CD4-positive, alpha-beta T cell treated with Interleukin-10 for 1 hour (primary cell): ENCODE data around the gene ITPR2.
"Not testable (repeated sequence)": the region's sequence is repeated elsewhere in the genome, so short reads cannot be mapped to it uniquely, and the experiment has no call there.

ENCODE experiments used
- DNase-seq: peaks from one replicate; pipeline ENCODE4 v3.0.0-alpha.2; 2020

ITPR2 gene

DNA sequence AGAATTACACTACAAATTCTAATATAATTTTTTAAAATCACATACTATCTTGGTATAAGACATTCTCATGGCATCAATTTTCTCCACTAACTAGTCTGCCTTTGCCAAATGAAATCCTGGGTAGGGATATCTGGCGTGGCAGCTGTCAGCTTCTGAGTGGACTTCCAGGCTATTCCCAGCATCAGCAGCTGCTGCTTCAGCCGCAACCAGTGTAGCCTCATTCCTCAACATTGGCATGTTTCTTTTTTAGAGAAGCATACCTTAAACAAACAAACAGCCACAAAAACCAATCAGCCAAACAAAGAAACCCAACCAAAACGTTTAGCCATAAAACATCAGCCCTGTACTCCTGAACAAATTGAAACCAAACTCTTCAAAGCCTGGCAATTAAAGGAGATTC lies 401.8 kb downstream of the ITPR2 start:
- DNase-seq = no peak

DNA sequence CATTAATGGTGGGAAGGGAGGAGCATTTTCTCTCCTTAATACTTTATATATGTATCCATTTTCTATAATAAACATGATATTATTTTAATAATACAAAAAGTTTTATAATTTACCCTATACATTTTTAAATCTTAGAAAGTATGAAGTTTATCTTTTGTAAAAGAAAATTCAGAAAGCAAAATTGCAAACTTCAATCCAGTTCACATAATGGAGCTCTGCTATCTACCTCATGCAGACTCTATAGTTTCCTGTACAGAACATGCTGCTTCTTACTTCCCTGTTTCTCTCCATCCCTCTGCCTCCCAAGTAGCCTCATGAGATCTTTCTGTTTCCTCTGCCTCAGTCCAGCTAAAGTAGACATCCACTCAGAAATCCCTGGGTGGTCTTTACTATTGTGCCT lies 402.4 kb downstream of the ITPR2 start:
- DNase-seq = not testable (repeated sequence)

- no peak for DNase-seq
Measured at GRCh38 chr12:26429070-26429691, 403.8 kb downstream of the ITPR2 start.

- no peak for DNase-seq
Measured at GRCh38 chr12:26428420-26428819, 404.6 kb downstream of the ITPR2 start.

DNA sequence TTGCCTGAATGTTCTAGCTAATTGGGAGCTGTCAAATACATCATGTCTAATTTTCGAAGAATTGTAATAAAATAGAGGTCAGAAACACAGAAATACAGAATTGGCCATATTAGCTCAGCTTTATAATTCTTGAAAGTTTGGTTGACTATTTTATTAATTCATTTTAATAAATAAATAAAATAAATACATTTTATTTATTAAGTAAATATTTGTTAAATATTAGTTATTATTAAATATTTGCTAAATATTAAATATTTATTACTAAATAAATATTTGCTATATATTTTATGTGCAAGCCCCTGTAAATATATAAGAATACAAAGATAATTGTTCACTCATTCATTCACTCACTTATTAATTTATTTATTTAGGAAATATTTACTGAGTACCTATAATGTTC lies 406.3 kb downstream of the ITPR2 start:
- DNase-seq = no peak

DNA sequence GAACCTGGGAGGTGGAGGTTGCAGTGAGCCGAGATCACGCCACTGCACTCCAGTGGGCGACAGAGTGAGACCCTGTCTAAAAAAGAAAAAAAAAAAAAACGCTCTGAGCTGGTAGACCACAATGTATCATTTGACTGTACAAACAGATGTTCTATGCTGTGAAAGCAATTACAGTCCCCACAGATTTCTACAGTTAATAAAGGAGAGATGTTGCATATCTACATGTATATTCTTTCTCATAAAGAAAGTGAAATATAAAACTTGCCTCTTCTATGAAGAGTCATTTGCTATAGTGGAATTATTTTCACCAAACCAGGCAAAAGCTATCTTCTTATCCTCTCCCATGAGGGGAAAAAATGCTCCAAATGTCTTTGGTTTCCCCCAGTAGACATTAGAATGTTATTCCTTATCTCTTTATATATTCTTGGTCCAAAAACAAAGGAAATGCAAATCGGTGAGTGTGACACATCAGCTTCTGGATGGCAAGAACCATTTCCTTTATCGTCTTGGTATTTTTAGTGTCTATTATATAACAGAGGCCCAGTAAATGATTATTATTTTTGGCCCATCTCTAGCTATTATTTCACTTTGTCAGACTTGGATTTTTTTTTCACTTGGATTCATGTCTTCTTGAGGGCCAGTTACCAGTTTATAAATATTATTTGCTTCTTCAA lies 407.3 kb downstream of the ITPR2 start:
- DNase-seq = no peak

- no peak for DNase-seq
Measured at GRCh38 chr12:26422839-26423398, 410.1 kb downstream of the ITPR2 start.

DNA sequence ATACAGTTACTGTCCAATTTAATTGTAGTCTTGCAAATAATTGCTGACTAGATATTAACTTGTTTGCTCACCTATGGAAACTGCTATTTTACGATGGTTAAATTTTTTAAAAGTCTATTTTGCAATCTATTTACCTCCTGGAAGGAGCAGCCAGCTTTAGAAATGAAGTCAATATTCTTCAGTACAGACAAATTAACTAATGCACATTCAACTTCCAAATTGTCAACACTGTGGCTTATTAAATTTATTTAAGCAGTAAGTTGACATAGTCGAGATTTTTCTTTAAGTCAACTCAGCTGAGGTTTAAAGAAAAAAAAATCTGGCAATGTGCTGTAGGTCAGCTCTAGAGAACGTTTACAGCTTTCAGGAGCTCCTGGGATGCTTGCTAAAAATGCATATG lies 416.4 kb downstream of the ITPR2 start:
- DNase-seq = no peak

- no peak for DNase-seq
Measured at GRCh38 chr12:26410689-26411088, 422.3 kb downstream of the ITPR2 start.

GRCh38 chr12:26406813-26407212 lies 426.2 kb downstream of the ITPR2 start:
- no peak for DNase-seq

DNA sequence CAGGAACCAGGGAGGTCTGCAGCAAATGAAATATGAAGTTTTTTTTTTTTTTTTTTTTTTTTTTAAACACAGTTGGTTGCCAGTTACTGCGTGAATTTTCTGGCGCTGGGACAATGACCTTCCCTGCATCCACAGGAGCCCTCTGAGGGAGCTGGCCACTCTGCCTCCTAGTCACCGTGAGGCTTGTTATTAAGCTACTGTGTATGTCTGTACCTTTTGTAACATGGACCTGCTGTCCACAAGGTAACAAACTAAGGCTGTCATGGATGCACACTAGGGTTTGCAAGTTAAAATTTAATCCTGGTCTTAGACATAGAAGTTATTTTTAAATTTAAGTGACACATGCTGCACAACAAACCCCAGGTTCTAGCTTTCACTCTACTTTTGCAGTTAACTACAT lies 426.6 kb downstream of the ITPR2 start:
- no peak for DNase-seq

DNA sequence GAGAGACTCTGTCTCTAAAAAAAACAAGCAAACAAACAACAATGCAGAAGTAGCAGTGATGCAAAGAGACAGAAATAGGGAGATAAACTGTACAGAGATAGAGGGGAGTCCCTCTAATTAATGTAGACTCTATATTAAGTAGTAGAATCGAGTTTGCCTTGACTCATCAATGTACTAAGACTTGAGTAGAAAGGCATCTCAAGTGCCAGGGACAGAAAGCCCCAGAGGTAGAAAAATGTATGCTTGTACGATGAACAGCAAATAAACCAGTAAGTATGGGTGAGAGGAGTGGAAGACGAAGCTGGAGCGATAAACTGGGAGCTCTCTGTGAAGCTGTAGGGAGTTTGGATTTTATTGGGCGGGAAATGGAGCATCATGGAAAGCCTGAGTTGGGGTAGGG lies 429.4 kb downstream of the ITPR2 start:
- no peak for DNase-seq

DNA sequence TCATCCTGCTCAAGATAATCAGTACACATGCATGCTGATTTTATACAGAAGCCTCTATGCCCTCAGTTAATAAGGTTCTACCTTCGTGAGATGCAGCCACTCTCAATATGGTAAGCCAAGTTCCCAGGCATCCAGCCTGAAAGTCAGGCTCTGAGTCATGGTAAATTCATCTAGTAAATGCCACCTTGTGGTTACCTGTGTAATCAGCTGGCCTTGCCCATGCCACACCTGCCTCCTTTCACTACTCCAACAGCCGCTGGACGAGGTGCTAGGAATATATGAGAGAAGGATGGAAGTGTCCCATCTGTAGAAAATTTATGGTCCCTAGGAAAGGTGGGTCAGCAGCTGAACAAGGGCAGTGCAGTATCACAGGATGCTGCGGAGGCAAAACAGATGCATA lies 430.3 kb downstream of the ITPR2 start:
- no peak for DNase-seq

DNA sequence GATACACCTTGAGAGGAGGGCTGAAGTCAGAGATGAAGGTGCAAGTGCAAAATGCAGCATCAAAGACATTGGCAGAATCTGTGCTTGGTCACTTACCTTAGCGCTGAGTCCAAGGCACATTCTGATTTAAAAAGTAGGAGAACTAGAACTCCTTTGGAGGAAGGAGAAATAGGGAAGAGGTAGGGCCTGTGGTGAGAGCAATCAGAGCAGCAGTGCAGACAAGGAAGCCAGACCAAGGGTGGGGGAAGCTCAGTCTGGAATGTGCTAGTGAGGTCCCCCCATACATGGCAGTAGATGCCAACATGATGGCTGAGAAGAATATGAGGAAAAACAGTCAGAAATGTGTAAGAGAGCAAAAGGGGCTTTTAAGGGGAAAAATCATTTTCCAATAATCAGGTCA lies 431.1 kb downstream of the ITPR2 start:
- no peak for DNase-seq

DNA sequence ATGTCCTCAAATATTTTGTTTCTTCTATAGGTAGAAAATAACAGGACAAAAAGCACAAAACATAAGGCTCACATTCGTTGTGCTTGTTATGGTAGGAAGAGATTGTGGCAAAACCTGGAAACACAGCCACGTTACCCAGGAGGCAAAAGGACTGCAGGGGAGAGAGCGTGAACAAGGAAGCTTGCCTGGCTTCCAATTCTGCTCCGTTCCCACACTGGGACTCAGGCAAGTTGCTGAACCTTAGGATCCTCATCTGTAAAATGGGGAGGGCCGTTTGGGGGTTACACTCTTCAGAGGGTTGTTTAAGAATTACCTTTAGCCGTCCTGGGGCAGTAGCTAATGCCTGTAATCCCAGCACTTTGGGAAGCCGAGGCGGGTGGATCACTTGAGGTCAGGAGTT lies 432.4 kb downstream of the ITPR2 start:
- DNase-seq = no peak

- DNase-seq = no peak
Measured at GRCh38 chr12:26399381-26399780, 433.6 kb downstream of the ITPR2 start.

DNA sequence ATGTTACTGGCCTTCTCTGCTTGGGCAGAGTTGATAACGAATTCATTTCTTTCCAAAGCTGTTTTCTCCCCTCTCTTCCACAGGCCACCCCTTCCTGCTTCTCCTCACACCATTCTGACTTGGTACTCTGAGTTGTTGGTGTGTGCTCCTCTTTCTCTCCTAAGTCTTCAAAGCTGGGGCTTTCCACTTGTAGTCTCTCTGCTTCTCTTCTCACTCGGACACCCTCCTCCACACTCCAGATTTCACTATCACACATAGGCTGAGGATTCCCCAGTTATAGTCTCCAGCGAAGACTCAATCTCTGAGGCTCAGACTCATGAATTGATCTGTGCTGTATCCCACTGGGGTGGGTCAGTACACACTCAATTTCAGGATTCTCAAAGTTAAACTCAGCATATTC lies 436.6 kb downstream of the ITPR2 start:
- DNase-seq = no peak

GRCh38 chr12:26389343-26389742 lies 443.7 kb downstream of the ITPR2 start:
- DNase-seq = no peak

GRCh38 chr12:26384536-26384935 lies 448.5 kb downstream of the ITPR2 start:
- DNase-seq = no peak

GRCh38 chr12:26383041-26383440 lies 450.0 kb downstream of the ITPR2 start:
- DNase-seq = no peak

GRCh38 chr12:26380897-26381296 lies 452.1 kb downstream of the ITPR2 start:
- no peak for DNase-seq

DNA sequence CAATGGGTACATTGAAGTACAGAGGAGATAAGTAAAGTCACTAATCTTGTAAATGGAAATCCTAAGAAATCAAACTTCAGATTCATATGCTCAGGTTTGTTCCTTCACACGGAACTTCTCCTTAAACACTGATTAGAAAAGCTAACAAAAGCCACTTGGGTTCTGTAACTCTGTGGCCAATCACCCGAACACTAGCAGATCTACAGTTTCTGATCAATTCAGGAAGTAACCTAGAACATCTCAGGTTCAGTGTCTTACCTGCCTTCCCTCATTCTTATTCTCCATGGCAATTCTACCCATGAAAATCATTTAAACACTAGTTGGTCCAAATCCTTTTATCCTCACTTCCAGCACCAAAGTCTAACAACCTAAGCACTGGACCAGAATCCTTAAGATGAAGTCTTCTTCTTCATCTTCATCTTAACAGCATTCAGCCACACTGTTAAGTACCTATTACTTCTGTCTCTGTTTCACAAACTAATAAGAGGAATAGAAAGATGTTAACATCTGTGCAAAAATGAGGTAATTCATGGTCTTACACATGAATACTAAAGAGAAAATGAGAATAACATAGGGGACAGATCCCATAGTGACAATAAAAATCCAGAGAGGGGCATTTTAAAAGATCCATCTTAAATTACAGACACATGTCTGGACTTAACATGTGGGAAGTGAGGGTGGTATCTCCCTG lies 453.1 kb downstream of the ITPR2 start:
- no peak for DNase-seq

DNA sequence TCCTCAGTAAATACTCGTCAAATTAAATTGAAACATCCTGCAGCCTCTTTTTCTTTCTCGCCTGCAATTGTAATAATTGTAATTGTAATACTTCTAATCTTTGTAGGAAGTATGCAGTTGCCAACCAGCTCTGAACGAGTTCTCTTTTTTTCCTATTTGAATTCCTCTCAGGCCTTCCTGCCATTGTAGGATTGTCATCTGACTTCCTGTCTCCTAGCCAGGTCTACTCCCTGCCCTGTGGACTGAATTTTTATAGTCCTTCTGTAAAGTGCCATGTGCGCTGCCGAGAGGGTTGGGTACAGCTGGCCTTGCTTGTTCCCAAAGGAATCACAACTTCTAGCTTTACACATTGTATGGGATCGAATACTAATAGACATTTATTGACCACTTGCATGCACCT lies 454.3 kb downstream of the ITPR2 start:
- DNase-seq = no peak
